ENCODE data around the gene PANX1. TPM values are rescaled to one million over a fixed set of nuclear protein-coding genes. Genes with fewer than 3 reads are reported as not detected.

Gene PANX1
- polyA plus RNA-seq, 1 donor (not counting 4 experiments of a cell fraction or from before 2014, with no cell fraction given): 58.5 TPM

- Histone ChIP-seq H3K9ac (ENCODE audit: control insufficient read depth, extremely low read depth, insufficient read depth, low read length) (no peak overlapping the region), H3K27ac (ENCODE audit: control insufficient read depth, insufficient read depth, low read length) (no peak overlapping the region), H3K9me3 (ENCODE audit: control insufficient read depth, low read depth, low read length) (no peaks in the 10 kb centered on the region), H3K4me1 (ENCODE audit: control insufficient read depth, extremely low read depth, insufficient read depth, low read length) (no peaks in the 10 kb centered on the region), H3K4me2 (ENCODE audit: control insufficient read depth, extremely low read depth, insufficient read depth, low read depth, low read length) (no peak overlapping the region), H4K20me1 (ENCODE audit: control insufficient read depth, extremely low read depth, insufficient read depth, low read length) (no peaks in the 10 kb centered on the region), H3K27me3 (ENCODE audit: control insufficient read depth, extremely low read depth, insufficient read depth, low read length) (no peaks in the 10 kb centered on the region), H3K36me3 (ENCODE audit: control insufficient read depth in 2 of 2, extremely low read depth in 1 of 2, insufficient read depth in 2 of 2, low read length in 2 of 2) (no peaks in the 10 kb centered on the region), H3K9me1 (ENCODE audit: control insufficient read depth, extremely low read depth, insufficient read depth, low read length) (no peaks in the 10 kb centered on the region), H3K4me3 (ENCODE audit: control insufficient read depth in 2 of 3, extremely low read depth in 1 of 3, insufficient read depth in 2 of 3, low read depth in 1 of 3, low read length in 3 of 3) (no peak overlapping the region), H3K79me2 (ENCODE audit: control insufficient read depth, insufficient read depth, low read length) (no peaks in the 10 kb centered on the region), H2AFZ (ENCODE audit: control insufficient read depth, low read length) (no peak overlapping the region)
- dilution Hi-C loops (cut with MboI; ENCODE audit: extremely low pct_ligation_motif_present, low sequenced_read_pairs): no loop called here
- no peak for FAIRE-seq
- no peak for TF ChIP-seq CTCF (optimal IDR thresholded peaks at IDR 0.05 in 1 of 3, IDR thresholded peaks at IDR 0.05 in 1 of 3, conservative IDR thresholded peaks at IDR 0.05 in 1 of 3; ENCODE audit: extremely low read depth in 1 of 3, insufficient read depth in 2 of 3, low read length in 3 of 3)
- no peak for TF ChIP-seq EZH2 (IDR thresholded peaks at IDR 0.05; ENCODE audit: low read length)
- DNase-seq (ENCODE audit: low read depth, low spot score): no peak
Measured at GRCh38 chr11:94203070-94203469, 74.4 kb downstream of the PANX1 start.

- Histone ChIP-seq H3K9me3 (ENCODE audit: control insufficient read depth, low read depth, low read length) (no peaks in the 10 kb centered on the region), H3K36me3 (ENCODE audit: control insufficient read depth in 2 of 2, extremely low read depth in 1 of 2, insufficient read depth in 2 of 2, low read length in 2 of 2) (no peaks in the 10 kb centered on the region), H3K27ac (ENCODE audit: control insufficient read depth, insufficient read depth, low read length) (no peak overlapping the region), H3K4me2 (ENCODE audit: control insufficient read depth, extremely low read depth, insufficient read depth, low read depth, low read length) (no peak overlapping the region), H4K20me1 (ENCODE audit: control insufficient read depth, extremely low read depth, insufficient read depth, low read length) (no peaks in the 10 kb centered on the region), H3K4me3 (ENCODE audit: control insufficient read depth in 2 of 3, extremely low read depth in 1 of 3, insufficient read depth in 2 of 3, low read depth in 1 of 3, low read length in 3 of 3) (no peak overlapping the region), H3K9me1 (ENCODE audit: control insufficient read depth, extremely low read depth, insufficient read depth, low read length) (no peaks in the 10 kb centered on the region), H3K4me1 (ENCODE audit: control insufficient read depth, extremely low read depth, insufficient read depth, low read length) (no peaks in the 10 kb centered on the region), H2AFZ (ENCODE audit: control insufficient read depth, low read length) (no peak overlapping the region), H3K79me2 (ENCODE audit: control insufficient read depth, insufficient read depth, low read length) (no peaks in the 10 kb centered on the region), H3K9ac (ENCODE audit: control insufficient read depth, extremely low read depth, insufficient read depth, low read length) (no peak overlapping the region), H3K27me3 (ENCODE audit: control insufficient read depth, extremely low read depth, insufficient read depth, low read length) (no peaks in the 10 kb centered on the region)
- no peak for DNase-seq (ENCODE audit: low read depth, low spot score)
- no peak for FAIRE-seq
- dilution Hi-C loops (cut with MboI; ENCODE audit: extremely low pct_ligation_motif_present, low sequenced_read_pairs): no loop called here
- TF ChIP-seq CTCF (optimal IDR thresholded peaks at IDR 0.05 in 1 of 3, IDR thresholded peaks at IDR 0.05 in 1 of 3, conservative IDR thresholded peaks at IDR 0.05 in 1 of 3; ENCODE audit: extremely low read depth in 1 of 3, insufficient read depth in 2 of 3, low read length in 3 of 3) (no peak), EZH2 (IDR thresholded peaks at IDR 0.05; ENCODE audit: low read length) (no peak)
Measured at GRCh38 chr11:94211261-94211830, 82.7 kb downstream of the PANX1 start.

Measured in keratinocyte (primary cell).